Stomach (tissue), 19 donors: ENCODE data around the gene EML3. TPM values are rescaled to one million over a fixed set of nuclear protein-coding genes. Genes with fewer than 3 reads are reported as not detected.

Source experiments
- DNase-seq, 2 donors: peaks; one replicate each; pipeline versions ENCODE4 v3.0.0 to v3.0.0-alpha.2; 2013 to 2019
- H3K27ac ChIP-seq, 5 donors: fragments of 200-600 bp in 4 of 5; sonication (generic) in 4 of 5; one replicate each; pipeline ENCODE4 v1.5.1; 2013 to 2019; ENCODE audit warnings: mild to moderate bottlenecking in 1 of 5, moderate library complexity in 1 of 5
- H3K27me3 ChIP-seq, 3 donors: fragments of 200-600 bp; sonication (generic); one replicate each; pipeline ENCODE4 v1.5.1; 2017 to 2019; ENCODE audit warnings: mixed run types in 1 of 3
- H3K36me3 ChIP-seq, 4 donors: fragments of 200-600 bp; sonication (generic); 1 replicate in 3 of 4; 2 replicates in 1 of 4; pipeline ENCODE4 v1.5.1; 2016 to 2019
- H3K4me1 ChIP-seq, 4 donors: fragments of 200-600 bp; sonication (generic); one replicate each; pipeline ENCODE4 v1.5.1; 2016 to 2019
- H3K4me3 ChIP-seq, 4 donors: fragments of 200-600 bp; sonication (generic) in 3 of 4; one replicate each; pipeline ENCODE4 v1.5.1; 2016 to 2019; ENCODE audit warnings: mild to moderate bottlenecking in 1 of 4
- H3K9me3 ChIP-seq, 4 donors: fragments of 200-600 bp; sonication (generic); one replicate each; pipeline ENCODE4 v1.5.1; 2016 to 2019
- CTCF ChIP-seq, 7 experiments: fragments of 450-650 bp in 4 of 7; fragments of 200-600 bp in 3 of 7; sonication (generic) in 3 of 7; IDR thresholded peaks; one replicate each; pipeline ENCODE4 v1.5.1; 2016 to 2019; ENCODE audit warnings: antibody characterized with exemption in 7 of 7, control low read depth in 2 of 7, mild to moderate bottlenecking in 1 of 7
- EP300 ChIP-seq: sonication (generic); formaldehyde crosslinking; IDR thresholded peaks from one replicate; pipeline ENCODE4 v1.6.1; 2017; ENCODE audit warnings: antibody characterized with exemption
- POLR2A ChIP-seq, 4 donors: fragments of 450-650 bp; IDR thresholded peaks; one replicate each; pipeline ENCODE4 v1.6.1; 2016; ENCODE audit warnings: antibody characterized with exemption in 4 of 4, control low read depth in 2 of 4, mild to moderate bottlenecking in 1 of 4, moderate library complexity in 1 of 4
- POLR2AphosphoS5 ChIP-seq, 3 donors: sonication (generic); formaldehyde crosslinking; IDR thresholded peaks; one replicate each; pipeline ENCODE4 v1.6.1; 2016; ENCODE audit warnings: antibody characterized with exemption in 3 of 3
- WGBS, 5 donors: extraction: QIAGEN DNeasy Blood & Tissue Kit in 3 of 5; methylation state at CpG; one replicate each; pipeline versions ENCODE4 v1.1.5 to v1.1.7; 2013 to 2018; 5-methylcytosine and 5-hydroxymethylcytosine counted together
- intact Hi-C: fragments of 100-400 bp; cut with DNase I; formaldehyde crosslinking; loops from one replicate; pipeline ENCODE4 v1.15.1; 2023; ENCODE audit warnings: low total_unique reads
- long read RNA-seq, 10 donors: transcript quantifications; one replicate each; lab custom pipeline, GENCODE V29; 2026
- polyA plus RNA-seq, 3 donors: library from polyadenylated mRNA; stranded (reverse); fragments of 200-250 nt; gene quantifications; one replicate each; pipeline ENCODE4 v1.2.3, GENCODE V29; 2013
- total RNA-seq, 5 donors: library from RNA; depleted of rRNA; stranded (reverse); fragments of >200 nt; gene quantifications; one replicate each; pipeline versions ENCODE4 v1.1.0 to v1.2.3, GENCODE V29; 2014 to 2016
- donor health status: healthy with polysubstance abuse.
- donor health status: Bipolar disorder and iron deficiency.
- donor health status: healthy.

EML3 gene
- total RNA-seq (100 to 1,000 TPM in 1 of 5 donors, 10 to 100 TPM in 4; 24.4 to 112 (median 51.8) TPM), polyA plus RNA-seq (10 to 100 TPM; 68.1 to 71.3 (median 69.2) TPM)
- long read RNA-seq, donor 1, partial matches to known transcripts: 0 of 2 reads
- long read RNA-seq, donor 1, other reads (novel, unspliced or antisense): 0 of 2 reads
- long read RNA-seq, donor 2, partial matches to known transcripts: 0 of 2 reads
- long read RNA-seq, donor 2, other reads (novel, unspliced or antisense): 0 of 2 reads
- long read RNA-seq, donor 3, partial matches to known transcripts: 0 of 2 reads
- long read RNA-seq, donor 3, other reads (novel, unspliced or antisense): 0 of 2 reads
- long read RNA-seq, donor 4: 0 reads
- long read RNA-seq, donor 5, partial matches to known transcripts: 0 of 4 reads
- long read RNA-seq, donor 5, other reads (novel, unspliced or antisense): 0 of 4 reads
- long read RNA-seq, donor 6, partial matches to known transcripts: 0 of 3 reads
- long read RNA-seq, donor 6, other reads (novel, unspliced or antisense): 0 of 3 reads
- long read RNA-seq, donor 7, partial matches to known transcripts: 0 of 1 reads
- long read RNA-seq, donor 7, other reads (novel, unspliced or antisense): 0 of 1 reads
- long read RNA-seq, donor 8, transcript EML3-202 (22 exons, 3,256 nt): major isoform, 5 of 12 reads
- long read RNA-seq, donor 8, partial matches to known transcripts: 5 of 12 reads
- long read RNA-seq, donor 8, other reads (novel, unspliced or antisense): 0 of 12 reads
- long read RNA-seq, donor 9, partial matches to known transcripts: 8 of 8 reads
- long read RNA-seq, donor 9, other reads (novel, unspliced or antisense): 0 of 8 reads
- long read RNA-seq, donor 10, partial matches to known transcripts: 0 of 2 reads
- long read RNA-seq, donor 10, other reads (novel, unspliced or antisense): 0 of 2 reads

- H3K36me3 ChIP-seq: peaks cover 13 to 69% (median 57%) of the 10 kb centered on the region in 4 donors
- peak in 5 of 7 experiments; percentile 26 to 99 (median 86) for TF ChIP-seq CTCF (IDR thresholded peaks at IDR 0.05)
- peak in 2 of 3 donors; percentile 16 to 63 for TF ChIP-seq POLR2AphosphoS5 (IDR thresholded peaks at IDR 0.05)
- no peak for TF ChIP-seq EP300
Observed at GRCh38 chr11:62612366-62613290, at the start of gene EML3, which contains the start of gene ROM1. Gene EML3, minus strand, starts transcription at chr11:62612775. Its CDS starts 318 bp downstream, at chr11:62612457. Gene ROM1, plus strand, starts transcription at chr11:62613257. Its CDS starts 25 bp downstream, at chr11:62613282.

GRCh38 chr11:62656796-62657429 is 44.3 kb upstream of the EML3 start:
- TF ChIP-seq EP300 (no peak), CTCF (IDR thresholded peaks at IDR 0.05) (no peak), POLR2AphosphoS5 (IDR thresholded peaks at IDR 0.05) (no peak), POLR2A (IDR thresholded peaks at IDR 0.05) (no peak)
- H3K27ac ChIP-seq: no peak overlapping the region
- DNase-seq: no peak

More at GRCh38 chr11:62612366-62613290, at the start of gene EML3, which contains the start of gene ROM1:
- Histone ChIP-seq H3K27ac (peak within 1 kb of the TSS; percentile 83 to 97 (median 96)), H3K9me3 (no peaks in the 10 kb centered on the region), H3K4me3 (peak within 1 kb of the TSS; percentile 75 to 84 (median 76)), H3K4me1 (peaks cover 20 to 36% (median 28%) of the 10 kb centered on the region in 4 donors), H3K27me3 (no peaks in the 10 kb centered on the region)
- intact Hi-C loops: no loop called here
- WGBS, 5 donors: 2 to 12% (median 5%) methylated on average over 11 to 78 of the region's 91 CpGs
- peak; percentile 86 to 95 for DNase-seq

GRCh38 chr11:62654297-62654696 is 41.7 kb upstream of the EML3 start:
- Histone ChIP-seq H3K4me1 (peaks cover 14 to 31% (median 22%) of the 10 kb centered on the region in 4 donors), H3K27me3 (no peaks in the 10 kb centered on the region), H3K4me3 (no peak overlapping the region), H3K9me3 (no peaks in the 10 kb centered on the region), H3K36me3 (peaks cover 6 to 10% (median 8%) of the 10 kb centered on the region in 4 donors), H3K27ac (no peak overlapping the region)
- intact Hi-C loops: no loop called here
- no peak for DNase-seq
- 80 to 85% (median 84%) methylated on average over 11 of the region's 11 CpGs for WGBS, 5 donors
- no peak for TF ChIP-seq POLR2A (IDR thresholded peaks at IDR 0.05)

More at GRCh38 chr11:62656796-62657429, 44.3 kb upstream of the EML3 start:
- 60 to 64% (median 63%) methylated on average over 5 of the region's 5 CpGs for WGBS, 5 donors
- Histone ChIP-seq H3K27me3 (no peaks in the 10 kb centered on the region), H3K9me3 (no peaks in the 10 kb centered on the region), H3K4me1 (peaks cover 6 to 21% (median 9%) of the 10 kb centered on the region in 4 donors), H3K36me3 (peaks cover 0 to 10% (median 5%) of the 10 kb centered on the region in 4 donors), H3K4me3 (no peak overlapping the region)
- intact Hi-C loops: no loop called here
